Stimulated activated CD4-positive, alpha-beta T cell treated with anti-CD3 and anti-CD28 coated beads, Interleukin-4, amount 100 ng/mL, for 4 hours (primary cell): Measurements from ENCODE around the gene CEL.
"Not testable (repeated sequence)": the region's sequence is repeated elsewhere in the genome, so short reads cannot be mapped to it uniquely, and the experiment has no call there.

Experiments
- DNase-seq, 2 experiments: peaks; one replicate each; pipeline ENCODE4 v3.0.0-alpha.2; 2020

CEL gene

DNA sequence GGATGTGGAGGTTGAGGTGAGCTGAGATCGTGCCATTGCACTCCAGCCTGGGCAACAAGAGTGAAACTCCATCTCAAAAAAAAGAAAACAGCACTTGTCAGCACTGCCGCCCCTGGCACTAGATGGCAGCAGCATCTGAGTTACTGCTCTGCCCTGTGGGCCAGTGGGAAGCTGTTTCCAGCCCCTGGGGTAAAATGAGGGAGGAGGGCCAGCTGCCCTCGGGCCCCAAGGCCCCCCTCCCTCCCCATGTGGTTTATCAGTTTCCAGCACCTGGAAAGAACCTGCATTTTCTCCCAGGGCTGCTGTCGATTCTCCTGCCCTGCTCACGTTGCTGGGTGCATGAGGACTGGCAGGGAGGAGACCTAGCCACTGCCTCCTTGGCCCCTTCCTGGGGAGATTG lies 13.2 kb upstream of the CEL start:
- peak in 1 of 2 experiments; percentile 10 for DNase-seq

DNA sequence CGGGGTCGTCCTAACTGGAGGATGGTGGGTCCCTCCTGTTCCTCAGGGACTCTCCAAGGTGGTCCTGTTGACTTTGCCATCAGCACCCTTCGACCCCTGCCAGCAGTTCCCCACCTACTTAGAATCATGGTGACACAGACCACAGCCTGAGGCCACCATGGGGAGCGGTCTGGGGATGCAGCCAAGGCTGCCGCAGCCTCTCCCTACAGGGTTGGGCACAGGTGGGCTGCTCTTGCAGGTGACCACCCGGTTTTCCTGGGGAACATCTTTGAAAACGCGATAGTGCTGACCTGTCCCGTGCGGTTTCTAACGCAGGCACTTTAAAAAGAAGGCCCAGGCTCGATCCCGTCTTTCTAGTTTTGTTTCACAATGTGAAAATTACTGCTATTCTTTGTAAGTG lies 12.7 kb upstream of the CEL start:
- DNase-seq, result no peak

DNA sequence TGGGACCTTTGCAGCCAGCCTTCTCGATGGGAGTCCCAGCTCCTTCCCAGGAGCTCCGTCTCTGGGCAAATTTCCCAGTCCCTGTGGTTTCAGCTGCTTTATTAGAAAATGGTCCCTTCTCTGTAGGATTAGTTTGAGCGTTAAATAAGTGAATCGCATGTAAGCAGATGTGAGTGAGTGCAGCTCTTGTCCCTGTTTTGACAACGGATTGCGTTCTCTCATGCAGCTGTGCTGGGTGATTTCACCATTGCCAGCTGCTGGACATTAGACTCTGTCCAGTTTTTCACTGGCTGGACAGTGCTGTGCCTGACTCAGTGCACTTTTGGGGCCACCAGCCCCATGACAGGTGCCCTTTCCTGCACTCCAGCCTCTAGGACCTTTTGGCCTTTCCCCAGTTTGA lies 11.6 kb upstream of the CEL start:
- DNase-seq, result no peak

DNA sequence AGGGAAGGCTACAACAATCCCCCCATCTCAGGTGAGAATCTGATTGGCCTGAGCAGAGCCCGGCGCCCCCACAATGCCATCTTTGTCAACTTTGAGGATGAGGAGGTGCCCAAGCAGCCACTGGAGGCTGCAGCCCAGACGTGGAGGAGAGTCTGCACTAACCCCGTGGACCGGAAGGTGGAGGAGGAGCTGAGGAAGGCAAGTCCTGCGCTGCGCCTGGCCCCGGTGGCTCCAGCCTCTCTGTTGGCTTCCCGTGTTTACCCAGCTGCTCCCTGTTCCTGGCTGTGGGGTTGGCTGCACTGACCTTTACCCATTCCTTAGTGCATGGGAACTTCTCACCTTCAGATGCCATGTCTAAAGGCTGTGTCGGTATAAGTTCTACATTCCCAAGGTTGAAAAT lies 11.0 kb upstream of the CEL start:
- no peak for DNase-seq

DNA sequence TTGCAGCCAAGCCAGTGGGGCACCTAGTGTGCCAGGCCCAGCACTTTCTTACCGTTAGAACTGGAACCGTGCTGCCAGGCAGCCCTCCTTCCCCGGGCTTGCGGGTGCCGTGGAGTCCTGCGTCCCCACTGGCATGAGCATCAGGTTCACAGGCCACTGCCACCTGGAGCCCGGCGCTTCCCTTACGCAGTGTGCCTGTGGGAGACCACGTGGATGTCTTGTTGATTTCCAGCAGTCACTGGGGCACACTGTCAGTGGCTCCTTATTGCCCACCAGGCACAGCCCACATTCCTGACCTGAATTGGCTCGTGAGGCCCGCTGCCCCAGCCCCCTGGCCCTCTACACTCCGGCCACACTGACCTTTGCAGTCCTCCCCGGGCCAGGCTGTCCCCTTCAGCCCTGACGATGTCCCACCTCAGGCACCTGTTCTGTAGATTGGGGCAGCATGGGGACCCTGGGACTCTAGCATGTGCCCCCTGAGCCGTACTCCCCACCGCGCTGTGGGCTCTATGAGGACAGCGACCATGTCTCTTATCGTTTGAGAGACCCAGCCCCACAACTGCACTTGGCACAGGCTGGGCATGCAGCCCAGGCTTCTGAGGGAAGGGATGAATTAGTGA lies 10.4 kb upstream of the CEL start:
- no peak for DNase-seq

DNA sequence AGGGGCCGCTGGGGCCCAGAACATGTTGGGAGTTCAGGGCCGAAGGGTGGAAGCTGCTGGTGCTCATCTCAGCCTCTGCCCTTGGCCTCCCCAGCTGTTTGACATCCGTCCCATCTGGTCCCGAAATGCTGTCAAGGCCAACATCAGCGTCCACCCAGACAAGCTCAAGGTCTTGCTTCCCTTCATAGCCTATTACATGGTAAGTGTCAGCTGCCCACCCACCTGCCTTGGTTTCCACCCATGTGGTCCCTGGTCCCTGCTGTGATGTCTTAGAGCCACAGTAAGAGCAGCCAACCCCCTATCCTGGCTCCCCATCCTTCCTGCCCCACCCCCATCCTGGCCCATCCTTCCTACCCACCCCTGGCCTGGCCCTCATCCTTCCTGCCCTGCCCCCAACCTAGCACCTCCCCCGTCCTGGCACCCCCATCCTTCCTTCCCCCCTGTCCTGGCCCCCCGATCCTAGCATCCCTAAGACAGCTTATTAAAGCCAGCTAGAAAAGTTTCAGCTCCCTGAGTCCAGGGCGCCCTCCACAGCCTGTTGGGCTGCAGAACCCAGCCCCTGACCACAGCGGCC lies 9.7 kb upstream of the CEL start:
- no peak for DNase-seq

DNA sequence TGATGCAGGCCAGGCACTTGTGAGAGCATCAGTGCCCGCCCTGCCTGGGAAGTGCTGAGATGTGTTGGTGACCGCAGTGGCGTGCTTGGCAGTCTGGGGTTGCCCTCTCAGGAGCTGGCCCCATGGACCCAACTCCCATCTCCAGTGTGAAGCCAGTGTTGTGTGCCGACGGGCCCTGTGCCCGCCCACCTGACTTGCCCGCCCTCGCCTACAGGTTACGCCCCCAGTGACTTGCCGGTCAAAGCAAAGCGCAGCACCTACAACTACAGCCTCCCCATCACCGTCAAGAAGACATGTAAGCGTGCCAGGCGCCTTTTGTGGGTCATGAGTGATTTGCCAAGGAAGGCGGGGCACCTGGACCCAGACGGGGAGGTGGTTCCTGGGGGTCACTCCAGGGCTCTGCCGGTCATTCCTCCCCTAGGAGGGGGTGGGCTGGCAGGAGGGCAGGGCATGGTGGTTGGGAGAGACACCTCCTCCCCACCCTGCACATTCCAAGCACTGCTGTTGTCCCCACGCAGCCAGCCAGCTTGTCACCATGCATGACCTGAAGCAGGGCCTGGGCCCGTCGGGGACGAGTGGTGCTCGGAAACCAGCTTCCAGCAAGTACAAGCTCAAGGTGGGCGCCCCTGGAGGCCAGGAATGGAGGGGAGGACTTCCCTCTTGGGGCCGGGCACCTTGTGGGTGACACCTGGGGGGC lies 7.4 kb upstream of the CEL start:
- DNase-seq, result no peak

DNA sequence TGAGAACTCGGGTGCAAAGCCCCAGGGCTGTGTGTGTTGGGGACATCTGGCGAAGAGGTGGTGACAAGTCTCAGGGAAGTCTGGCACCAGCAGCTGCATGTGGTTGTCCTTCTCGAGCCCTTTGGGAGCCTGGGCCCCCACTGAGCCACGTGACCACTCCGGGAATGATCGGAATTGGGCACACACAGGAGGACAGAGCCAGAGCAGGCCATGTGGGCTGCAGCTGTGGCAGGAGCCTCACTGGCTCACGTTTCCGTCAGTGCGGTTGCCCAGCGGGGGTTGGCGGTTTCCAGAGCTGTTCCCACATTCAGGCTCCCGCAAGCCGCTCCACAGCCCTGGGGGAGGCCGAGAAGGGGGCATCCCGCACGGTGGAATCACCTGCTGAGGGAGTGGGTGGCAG lies 6.8 kb upstream of the CEL start:
- no peak for DNase-seq

GRCh38 chr9:133055788-133056420 lies 5.9 kb upstream of the CEL start:
- DNase-seq, result no peak

DNA sequence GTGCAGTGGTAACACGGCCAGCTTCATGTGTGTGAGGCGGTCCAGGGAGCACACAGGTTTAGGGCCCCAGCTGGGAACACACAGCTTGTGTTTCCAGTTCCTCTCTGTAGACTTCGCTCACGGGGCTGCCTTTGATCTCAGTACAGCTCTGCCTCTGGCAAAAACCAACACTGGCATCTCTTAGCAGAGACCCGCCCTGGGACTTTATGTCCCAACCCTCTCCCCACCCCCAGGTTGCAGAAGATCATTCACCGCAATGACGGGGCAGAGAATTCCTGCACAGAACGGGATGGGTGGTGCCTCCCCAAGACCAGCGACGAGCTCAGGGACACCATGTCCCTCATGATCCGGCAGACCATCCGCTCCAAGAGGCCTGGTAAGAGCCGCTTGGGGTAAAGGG lies 5.2 kb upstream of the CEL start:
- no peak for DNase-seq

GRCh38 chr9:133057006-133057405 lies 4.8 kb upstream of the CEL start:
- DNase-seq, result peak in 1 of 2 experiments; percentile 14

GRCh38 chr9:133057553-133057952 lies 4.2 kb upstream of the CEL start:
- DNase-seq, result no peak

GRCh38 chr9:133058071-133058470 lies 3.7 kb upstream of the CEL start:
- DNase-seq, result no peak

GRCh38 chr9:133058550-133059320 lies 3.0 kb upstream of the CEL start:
- DNase-seq, result no peak

- DNase-seq, result no peak
Measured at GRCh38 chr9:133059623-133060022, 2.2 kb upstream of the CEL start.

DNA sequence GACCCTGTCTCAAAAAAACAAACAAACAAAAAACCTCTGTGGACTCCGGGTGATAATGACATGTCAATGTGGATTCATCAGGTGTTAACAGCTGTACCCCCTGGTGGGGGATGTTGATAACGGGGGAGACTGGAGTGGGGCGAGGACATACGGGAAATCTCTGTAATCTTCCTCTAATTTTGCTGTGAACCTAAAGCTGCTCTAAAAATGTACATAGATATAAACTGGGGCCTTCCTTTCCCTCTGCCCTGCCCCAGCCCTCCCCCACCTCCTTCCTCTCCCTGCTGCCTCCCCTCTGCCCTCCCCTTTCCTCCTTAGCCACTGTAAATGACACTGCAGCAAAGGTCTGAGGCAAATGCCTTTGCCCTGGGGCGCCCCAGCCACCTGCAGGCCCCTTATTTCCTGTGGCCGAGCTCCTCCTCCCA lies 1.4 kb upstream of the CEL start:
- DNase-seq, result no peak

DNA sequence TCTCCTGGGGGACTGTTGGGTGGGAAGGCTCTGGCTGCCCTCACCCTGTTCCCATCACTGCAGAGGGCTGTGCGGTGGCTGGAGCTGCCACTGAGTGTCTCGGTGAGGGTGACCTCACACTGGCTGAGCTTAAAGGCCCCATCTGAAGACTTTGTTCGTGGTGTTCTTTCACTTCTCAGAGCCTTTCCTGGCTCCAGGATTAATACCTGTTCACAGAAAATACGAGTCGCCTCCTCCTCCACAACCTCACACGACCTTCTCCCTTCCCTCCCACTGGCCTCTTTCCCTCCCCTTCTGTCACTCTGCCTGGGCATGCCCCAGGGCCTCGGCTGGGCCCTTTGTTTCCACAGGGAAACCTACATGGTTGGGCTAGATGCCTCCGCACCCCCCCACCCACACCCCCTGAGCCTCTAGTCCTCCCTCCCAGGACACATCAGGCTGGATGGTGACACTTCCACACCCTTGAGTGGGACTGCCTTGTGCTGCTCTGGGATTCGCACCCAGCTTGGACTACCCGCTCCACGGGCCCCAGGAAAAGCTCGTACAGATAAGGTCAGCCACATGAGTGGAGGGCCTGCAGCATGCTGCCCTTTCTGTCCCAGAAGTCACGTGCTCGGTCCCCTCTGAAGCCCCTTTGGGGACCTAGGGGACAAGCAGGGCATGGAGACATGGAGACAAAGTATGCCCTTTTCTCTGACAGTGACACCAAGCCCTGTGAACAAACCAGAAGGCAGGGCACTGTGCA lies 590 bp upstream of the CEL start:
- DNase-seq, result not testable (repeated sequence)

GRCh38 chr9:133062569-133062968 lies 788 bp downstream of the CEL start:
- DNase-seq, result not testable (repeated sequence)

DNA sequence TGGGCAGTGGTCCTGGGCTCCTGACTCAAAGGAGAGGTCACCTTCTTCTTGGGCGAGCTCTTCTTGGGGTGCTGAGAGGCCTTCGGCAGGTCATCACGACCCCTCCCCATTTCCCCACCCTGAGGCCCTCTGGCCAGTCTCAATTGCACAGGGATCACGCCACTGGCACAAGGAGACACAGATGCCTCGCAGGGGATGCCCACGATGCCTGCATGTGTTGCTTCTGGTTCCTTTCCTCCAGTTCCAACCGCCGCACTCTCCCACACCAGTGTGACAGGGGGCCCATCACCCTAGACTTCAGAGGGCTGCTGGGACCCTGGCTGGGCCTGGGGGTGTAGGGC lies 1.3 kb downstream of the CEL start:
- DNase-seq, result no peak

DNA sequence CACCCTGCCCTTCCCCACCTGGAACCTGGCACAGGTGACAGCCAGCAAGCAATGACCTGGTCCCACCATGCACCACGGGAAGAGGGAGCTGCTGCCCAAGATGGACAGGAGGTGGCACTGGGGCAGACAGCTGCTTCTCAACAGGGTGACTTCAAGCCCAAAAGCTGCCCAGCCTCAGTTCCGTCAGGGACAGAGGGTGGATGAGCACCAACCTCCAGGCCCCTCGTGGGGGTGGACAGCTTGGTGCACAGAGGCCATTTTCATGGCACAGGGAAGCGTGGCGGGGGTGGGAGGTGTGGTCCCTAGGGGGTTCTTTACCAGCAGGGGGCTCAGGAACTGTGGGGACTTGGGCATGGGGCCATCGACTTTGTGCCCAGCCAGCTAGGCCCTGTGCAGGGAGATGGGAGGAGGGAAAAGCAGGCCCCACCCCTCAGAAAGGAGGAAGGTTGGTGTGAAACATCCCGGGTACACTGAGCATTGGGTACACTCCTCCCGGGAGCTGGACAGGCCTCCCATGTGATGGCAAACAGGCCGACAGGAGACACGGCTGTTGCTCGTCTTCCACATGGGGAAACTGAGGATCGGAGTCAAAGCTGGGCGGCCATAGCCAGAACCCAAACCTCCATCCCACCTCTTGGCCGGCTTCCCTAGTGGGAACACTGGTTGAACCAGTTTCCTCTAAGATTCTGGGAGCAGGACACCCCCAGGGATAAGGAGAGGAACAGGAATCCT lies 1.9 kb downstream of the CEL start:
- DNase-seq, result no peak

- DNase-seq, result no peak
Measured at GRCh38 chr9:133064241-133065069, 2.7 kb downstream of the CEL start.
